ENCODE results near the gene CD300H.
A peak's percentile ranks its signal among the peaks of the same experiment; 100 is the strongest.

The CD300H gene

DNA sequence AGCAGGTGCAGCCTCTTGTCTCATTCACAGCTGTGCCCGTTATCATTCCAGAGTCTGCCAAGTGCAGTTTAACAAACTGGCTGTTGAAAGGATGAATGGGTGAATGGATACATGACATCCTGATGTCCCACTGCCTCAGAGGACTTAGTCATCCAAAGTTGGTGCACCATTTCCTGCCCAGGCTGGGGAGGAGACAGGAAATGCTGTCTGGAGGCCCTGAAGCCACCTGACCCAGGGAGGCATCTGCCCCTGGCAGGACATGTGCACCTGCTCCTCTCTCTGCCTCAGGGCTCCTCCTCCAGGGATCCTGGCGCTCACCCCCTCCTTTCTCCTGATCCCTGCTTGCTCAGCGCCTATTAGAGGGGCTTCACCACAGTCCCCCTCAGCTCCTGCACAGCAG is 19.6 kb downstream of the CD300H start:
- peak in 1 of 2 experiments; percentile 15 for DNase-seq

DNA sequence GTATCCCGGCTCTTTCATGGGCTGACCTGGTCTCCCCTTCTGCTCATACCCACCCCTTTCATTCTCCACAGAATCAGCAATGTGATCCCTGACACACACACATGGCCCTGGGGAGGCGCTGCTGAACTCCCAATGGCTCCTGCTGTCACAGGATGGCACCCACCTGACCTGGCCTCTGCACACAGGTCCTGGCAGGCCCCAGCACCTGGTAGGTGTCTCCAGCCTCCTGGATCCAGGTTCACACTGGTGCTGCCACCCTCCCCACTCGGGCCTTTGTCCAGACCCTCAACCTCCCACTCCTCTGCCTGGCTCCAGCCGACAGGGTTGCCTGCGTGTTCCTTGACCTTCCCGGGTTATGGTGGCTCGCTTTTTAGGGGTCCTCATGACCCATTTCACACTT is 20.0 kb downstream of the CD300H start:
- DNase-seq, result no peak

GRCh38 chr17:74546586-74546985 is 20.7 kb downstream of the CD300H start:
- no peak for DNase-seq

DNA sequence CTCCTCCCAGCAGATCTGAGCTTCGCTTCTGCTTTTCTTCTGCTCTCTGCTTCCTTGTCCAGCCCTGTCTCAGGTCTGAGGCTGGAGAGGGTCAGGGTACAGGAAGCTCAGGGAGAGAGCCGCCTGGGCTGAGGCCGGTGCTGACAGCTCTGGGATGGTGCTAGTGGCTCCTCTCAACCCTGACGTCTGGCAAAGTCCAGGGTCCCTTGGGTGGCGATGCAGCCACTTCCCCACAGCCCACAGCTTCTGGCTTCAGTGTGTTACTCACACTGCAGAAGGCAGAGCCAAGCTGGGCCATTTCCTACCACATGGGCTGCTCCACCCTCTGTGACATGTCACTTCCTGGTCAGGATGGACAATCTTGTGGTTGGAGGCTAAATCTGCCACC is 21.5 kb downstream of the CD300H start, which contains the start of gene CD300C:
TSS of gene CD300C (minus strand) at position 273 of the 388 bp plus-strand sequence. CDS start 333 bp downstream, outside the sequence.
- DNase-seq, result no peak

- DNase-seq, result no peak
These were observed 22.1 kb downstream of the CD300H start for GRCh38 chr17:74544991-74545842.

DNA sequence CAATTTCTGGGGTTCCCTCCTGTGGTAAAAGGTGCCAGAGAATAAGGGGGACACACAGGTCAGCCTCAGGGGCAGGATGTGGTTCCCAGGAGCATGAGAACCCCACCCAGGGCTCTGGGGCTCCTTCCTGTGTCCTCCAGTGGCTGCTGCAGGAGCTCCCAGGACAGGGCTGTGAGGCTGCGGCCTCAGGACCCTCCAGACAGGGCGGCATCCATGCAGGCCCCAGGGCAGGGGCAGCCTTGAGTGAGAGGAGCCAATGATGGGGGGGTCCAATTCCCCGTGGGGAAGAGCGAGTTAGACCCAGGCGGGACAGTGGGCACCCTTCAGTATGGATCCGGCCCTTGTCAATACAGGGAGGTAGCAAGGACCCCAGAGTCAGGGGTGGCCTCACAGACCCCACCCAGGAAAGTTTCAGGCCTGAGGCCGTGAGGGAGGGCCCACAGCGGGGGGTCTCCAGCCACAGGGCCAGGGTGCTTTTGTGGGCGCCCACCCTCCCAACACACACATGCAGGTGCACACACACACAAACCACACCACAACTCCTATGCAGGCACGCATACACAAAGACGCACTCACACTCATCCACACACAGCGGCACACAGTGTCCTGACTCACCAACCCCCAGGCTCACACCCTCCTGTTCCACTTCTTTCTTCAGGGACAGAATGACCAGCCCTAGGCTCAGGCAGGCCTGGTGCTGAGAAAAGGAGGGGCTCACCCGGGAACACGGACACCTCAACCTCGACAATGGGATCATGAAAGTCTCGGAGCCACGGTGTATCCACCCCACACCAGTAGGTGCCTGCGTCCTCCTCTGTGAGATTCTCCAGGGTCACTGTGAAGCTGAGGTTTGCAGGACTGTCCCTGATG is 23.2 kb downstream of the CD300H start:
- no peak for DNase-seq

- DNase-seq, result no peak
These were observed 23.9 kb downstream of the CD300H start for GRCh38 chr17:74543406-74543805.

GRCh38 chr17:74542727-74543383 is 24.5 kb downstream of the CD300H start:
- no peak for DNase-seq

DNA sequence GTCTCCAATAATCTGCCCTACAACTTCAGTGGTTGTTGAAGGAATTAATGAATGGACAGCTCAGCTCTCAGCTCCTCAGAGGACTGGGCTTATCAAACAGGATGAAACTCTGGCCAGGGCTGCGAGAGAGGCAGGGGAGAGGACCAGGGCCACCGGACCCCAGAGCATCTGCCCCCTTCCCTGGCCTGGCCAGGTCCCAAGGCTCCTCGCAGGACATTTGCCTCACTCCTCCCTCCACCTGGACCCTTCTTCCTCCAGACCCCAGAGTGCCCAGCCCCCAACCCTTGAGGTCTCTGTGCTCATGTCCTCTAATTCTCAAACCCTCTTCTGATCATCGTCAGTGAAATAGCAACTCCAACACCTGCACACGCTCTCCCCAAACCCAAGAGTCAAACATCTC is 25.1 kb downstream of the CD300H start:
- DNase-seq, result no peak

DNA sequence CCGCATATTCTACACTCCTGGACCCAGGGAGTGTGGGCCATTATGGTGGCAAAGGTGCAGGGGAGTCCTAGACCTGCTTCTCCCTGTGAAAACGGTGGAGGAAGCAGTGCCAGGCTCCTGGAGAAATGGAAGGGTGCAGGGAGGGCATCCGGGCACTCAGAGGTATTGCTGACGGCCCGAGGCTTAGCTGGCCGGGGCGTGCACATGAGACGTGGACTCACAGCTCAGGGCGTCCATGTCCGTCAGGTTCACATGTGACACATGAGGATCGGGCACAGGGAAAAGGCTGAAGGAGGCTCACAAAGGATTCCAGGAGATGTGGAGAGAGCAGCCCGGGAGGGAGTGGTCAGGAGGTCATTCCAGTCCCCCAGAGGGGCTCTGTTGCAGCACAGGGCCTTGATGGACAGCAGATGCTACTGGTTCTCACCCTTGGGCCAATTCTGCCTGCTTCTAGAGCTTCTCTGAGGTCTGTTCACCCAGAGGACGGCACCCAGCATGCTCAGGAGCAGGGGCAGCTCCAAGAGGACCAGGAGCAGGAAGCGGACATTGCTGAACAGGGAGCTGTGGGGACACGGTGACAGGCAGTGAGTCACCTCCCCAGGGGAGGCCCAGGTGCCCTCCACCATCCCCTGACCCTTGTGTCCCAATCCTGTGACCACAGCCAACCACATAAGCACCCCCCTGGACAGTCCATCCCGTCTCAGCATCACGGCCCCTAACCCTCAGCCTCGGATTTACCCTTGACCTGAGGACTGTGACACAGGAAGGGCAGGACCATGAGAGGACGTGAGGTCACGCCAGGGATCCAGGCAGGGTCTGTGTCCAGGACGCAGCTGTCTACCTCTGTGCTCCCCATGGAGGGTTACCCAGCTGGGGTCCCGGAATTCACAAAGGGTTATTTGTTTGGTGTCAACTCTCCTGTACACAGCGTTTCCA is 25.9 kb downstream of the CD300H start:
- no peak for DNase-seq

DNA sequence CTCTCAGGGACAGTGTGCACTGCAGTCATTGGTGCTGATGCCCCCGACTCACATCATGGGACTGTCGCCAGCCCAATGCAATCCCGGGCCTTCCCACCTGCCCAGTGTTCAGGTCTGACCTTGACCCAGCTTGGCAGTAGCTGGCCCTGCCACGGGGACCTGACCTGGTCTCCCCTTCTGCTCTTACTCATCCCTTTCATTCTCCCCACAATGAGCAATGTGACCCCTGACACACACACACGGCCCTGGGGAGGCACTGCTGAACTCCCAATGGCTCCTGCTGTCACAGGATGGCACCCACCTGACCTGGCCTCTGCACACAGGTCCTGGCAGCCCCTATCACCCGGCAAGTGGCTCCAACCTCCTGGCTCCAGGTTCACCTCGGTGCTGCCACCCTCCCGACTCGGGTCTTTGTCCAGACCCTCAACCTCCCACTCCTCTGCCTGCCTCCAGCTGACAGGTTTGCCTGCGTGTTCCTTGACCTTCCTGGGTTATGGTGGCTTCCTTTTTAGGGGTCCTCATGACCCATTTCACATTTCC is 28.0 kb downstream of the CD300H start:
- DNase-seq, result no peak

GRCh38 chr17:74536890-74537289 is 30.4 kb downstream of the CD300H start:
- no peak for DNase-seq

DNA sequence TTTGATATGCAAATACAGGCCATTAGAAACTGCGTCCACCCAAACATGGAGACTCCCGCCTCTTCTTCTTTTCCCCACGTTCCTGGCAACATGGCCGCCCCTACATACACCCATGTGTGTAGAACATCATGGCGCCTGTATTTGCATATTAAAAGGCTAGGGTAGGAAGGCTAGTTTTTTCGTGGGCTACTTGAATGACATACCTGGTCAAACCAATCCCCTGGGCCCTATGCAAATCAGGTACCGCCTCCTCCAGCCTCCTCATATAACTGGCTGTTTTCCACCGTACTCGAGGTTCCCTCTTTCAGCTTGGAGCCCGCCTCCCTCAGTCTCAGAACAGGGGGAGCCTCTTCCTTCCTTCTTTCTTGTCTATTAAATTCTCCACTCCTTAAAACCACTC is 35.2 kb downstream of the CD300H start:
- peak in 1 of 2 experiments; percentile 51 for DNase-seq

GRCh38 chr17:74531231-74531761 is 36.0 kb downstream of the CD300H start, which contains the start of gene CD300LB:
Gene CD300LB, minus strand, starts transcription at chr17:74531475. Its CDS starts 125 bp downstream, at chr17:74531350.
- DNase-seq, result no peak

- no peak for DNase-seq
These were observed 36.5 kb downstream of the CD300H start for GRCh38 chr17:74530831-74531150.

- DNase-seq, result no peak
These were observed 38.1 kb downstream of the CD300H start for GRCh38 chr17:74529243-74529642.

DNA sequence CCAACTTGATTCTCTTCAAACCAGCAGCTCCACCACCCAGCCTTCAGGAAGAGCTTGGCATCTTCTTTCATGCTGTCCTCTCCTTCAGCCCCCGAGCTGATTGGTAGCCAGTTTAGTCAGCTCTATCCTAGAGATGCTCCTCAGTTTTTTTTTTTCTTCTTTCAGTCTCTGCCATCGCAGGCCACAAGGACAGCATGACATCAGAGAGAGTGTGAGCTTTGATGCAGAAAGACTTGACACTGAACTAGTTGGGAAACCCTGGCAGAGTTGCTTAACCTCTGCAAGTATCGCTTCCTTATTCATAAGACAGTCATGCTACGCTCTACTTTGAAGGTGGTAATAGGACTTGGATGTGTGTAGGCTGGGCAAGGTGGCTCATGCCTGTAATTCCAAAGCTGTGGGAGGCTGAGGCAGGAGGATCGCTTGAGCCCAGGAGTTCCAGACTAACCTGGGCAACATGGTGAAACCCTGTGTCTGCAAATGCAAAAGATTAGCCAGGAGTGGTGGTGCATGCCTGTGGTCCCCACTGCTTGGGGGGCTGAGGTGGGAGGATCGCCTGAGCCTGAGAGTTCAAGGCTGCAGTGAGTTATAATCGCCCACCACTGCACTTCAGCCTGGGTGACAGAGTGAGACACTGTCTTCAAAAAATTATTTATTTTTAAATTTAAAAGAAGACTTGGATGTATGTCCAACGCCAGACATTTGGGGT is 38.7 kb downstream of the CD300H start:
- no peak for DNase-seq

DNA sequence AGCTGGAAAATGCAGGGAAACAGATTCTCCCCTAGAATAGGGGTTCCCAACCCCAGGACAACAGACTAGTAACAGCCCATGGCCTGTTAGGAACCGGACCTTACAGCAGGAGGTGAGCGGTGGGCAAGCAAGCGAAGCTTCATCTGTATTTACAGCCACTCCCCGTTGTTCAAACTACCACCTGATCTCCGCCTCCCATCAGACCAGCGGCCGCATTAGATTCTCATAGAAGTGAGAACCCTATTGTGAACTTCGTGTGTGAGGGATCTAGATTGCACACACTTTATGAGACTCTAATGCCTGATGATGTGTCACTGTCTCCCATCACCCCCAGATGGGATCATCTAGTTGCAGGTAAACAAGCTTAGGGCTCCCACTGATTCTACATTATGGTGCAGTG is 39.6 kb downstream of the CD300H start:
- no peak for DNase-seq

- DNase-seq, result no peak
These were observed 40.2 kb downstream of the CD300H start for GRCh38 chr17:74527081-74527480.

DNA sequence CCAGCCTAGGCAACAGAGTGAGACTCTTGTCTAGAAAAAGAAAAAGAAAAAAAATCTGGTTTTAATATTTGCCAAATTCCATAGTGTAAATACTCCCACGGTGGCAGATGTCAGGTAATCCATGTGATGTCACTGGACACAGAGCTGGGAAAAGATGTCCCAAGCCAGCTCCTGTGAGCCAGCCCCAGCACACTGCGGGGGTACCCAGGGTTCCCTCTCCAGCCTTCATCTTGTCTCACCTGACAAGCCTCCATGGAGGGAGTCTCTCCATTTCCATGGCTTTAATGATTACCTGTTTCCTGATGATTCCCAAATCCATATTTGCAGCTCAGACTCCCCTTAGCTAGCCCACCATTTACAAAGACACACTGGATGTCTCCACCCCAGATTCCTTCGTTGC is 40.6 kb downstream of the CD300H start:
- no peak for DNase-seq

GRCh38 chr17:74525781-74526288 is 41.5 kb downstream of the CD300H start:
- no peak for DNase-seq

Data from NCI-H2081 (cell line).